ENCODE measurements around the gene HAUS3. TPM values are rescaled to one million over a fixed set of nuclear protein-coding genes. Genes with fewer than 3 reads are reported as not detected.
A peak's percentile ranks its signal among the peaks of the same experiment; 100 is the strongest.

Gene HAUS3
- total and polyA plus RNA-seq, 2 of the 8 experiments (the other 6 are each of a cell fraction or from before 2014, with no cell fraction given) = 3.2 to 14.8 TPM

DNA sequence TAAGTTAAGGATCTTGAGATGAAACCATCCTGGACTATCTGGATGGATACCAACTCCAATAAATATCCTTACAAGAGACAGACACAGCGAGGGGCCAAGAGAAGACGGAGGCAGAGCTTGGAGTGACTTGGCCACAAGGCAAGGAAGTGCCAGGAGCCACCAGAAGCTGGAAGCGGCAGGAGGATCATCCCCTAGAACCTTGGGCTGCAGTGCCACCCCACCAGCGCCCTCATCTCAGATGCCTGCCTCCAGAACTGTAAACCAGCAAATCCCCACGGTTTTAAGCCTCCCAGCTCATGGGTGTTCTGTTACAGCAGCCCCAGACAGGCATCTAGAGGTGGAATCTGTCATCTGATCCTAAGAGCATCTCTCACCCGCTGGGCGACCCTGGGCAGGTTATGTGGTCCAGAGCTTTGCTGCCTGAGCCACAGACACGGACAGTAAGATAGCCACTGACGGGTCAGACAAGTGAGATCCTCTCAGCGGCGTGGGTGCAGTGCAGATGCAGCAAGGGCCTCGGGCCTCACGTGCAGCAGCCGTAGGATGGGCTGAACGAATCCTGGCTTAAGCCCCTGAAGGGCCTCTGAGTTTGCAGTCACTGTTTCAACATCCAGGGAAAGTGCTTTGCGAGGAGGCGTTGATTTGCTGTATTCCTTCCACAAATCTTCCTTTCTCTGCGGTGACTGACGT is 45.1 kb upstream of the HAUS3 start:
- H3K23me2 ChIP-seq (ENCODE audit: low read depth, low read length) = peaks cover 7% of the 10 kb centered on the region; the same call in 1 of the 2 replicates
- H4K20me1 ChIP-seq (replicated peaks in 1 of 2; ENCODE audit: control insufficient read depth in 1 of 2, insufficient read depth in 2 of 2, low read length in 2 of 2) = peaks cover 0 to 6% of the 10 kb centered on the region in 2 experiments
- peak overlapping the region; percentile 72 for H4K8ac ChIP-seq (ENCODE audit: extremely low read depth, insufficient read depth, low read length)
- no peak overlapping the region for H3K18ac ChIP-seq (ENCODE audit: extremely low read depth, low read length)
- no peaks in the 10 kb centered on the region for H3K79me1 ChIP-seq (ENCODE audit: low read depth, low read length)
- H2BK15ac ChIP-seq (ENCODE audit: low read length) = no peak overlapping the region
- 76% methylated on average over 19 of the region's 19 CpGs; no CpG with 5 or more reads in 1 of the 2 experiments for WGBS, 2 experiments (ENCODE audit: extremely low coverage in 1 of 2, insufficient coverage in 1 of 2, insufficient read length in 1 of 2, insufficient replicate concordance in 2 of 2, low coverage in 1 of 2, low lambda C conversion rate in 2 of 2, missing lambda C conversion rate in 1 of 2)
- no peak overlapping the region for H3K27ac ChIP-seq (ENCODE audit: low read depth, low read length)
- H3K56ac ChIP-seq (replicated peaks; ENCODE audit: insufficient read length, low read depth, low read length) = no peak overlapping the region
- no peak for DNase-seq (ENCODE audit: low read depth in 1 of 2, low spot score in 2 of 2)
- H4K5ac ChIP-seq (ENCODE audit: insufficient read length, low read depth, low read length) = no peak overlapping the region
- FAIRE-seq = no peak
- H2BK5ac ChIP-seq (ENCODE audit: low read depth, low read length) = no peak overlapping the region
- no peak overlapping the region for H2AK5ac ChIP-seq (ENCODE audit: low read depth, low read length)
- H3K14ac ChIP-seq (ENCODE audit: insufficient read length) = no peak overlapping the region
- H3K4ac ChIP-seq (replicated peaks; ENCODE audit: insufficient read length, low read depth, low read length) = no peak overlapping the region
- H2BK12ac ChIP-seq (ENCODE audit: low read depth, low read length) = no peak overlapping the region
- H4K91ac ChIP-seq (replicated peaks; ENCODE audit: insufficient read length, low read length) = no peak overlapping the region
- H3K36me3 ChIP-seq (ENCODE audit: control insufficient read depth in 2 of 4, insufficient read depth in 4 of 4, low read length in 3 of 4) = no peaks in the 10 kb centered on the region
- no peak overlapping the region for H3K23ac ChIP-seq (ENCODE audit: insufficient read length)
- H3K9ac ChIP-seq (replicated peaks in 1 of 4; ENCODE audit: extremely low read depth in 1 of 4, low read depth in 3 of 4, low read length in 3 of 4) = no peak overlapping the region; a peak in 1 of 7 replicates
- no peaks in the 10 kb centered on the region for H3K79me2 ChIP-seq (ENCODE audit: control insufficient read depth in 1 of 2, insufficient read depth in 2 of 2, low read length in 2 of 2)
- CTCF ChIA-PET (ENCODE audit: partially characterized antibody) = interaction anchor here (0.6 to 1.0 kb wide), 3 partner anchors 157 to 229 kb away, joined by 3 read pairs; no protein-coding TSS in a partner anchor
- H2BK120ac ChIP-seq (replicated peaks; ENCODE audit: low read depth, low read length) = no peak overlapping the region
- POLR2A ChIA-PET (ENCODE audit: partially characterized antibody) = no interaction called here
- peaks cover 0 to 8% (median 0%) of the 10 kb centered on the region in 4 experiments; a peak in 2 of 7 replicates for H3K4me1 ChIP-seq (replicated peaks in 1 of 4; ENCODE audit: control insufficient read depth in 3 of 4, insufficient read depth in 4 of 4, low read length in 3 of 4)
- no peak overlapping the region for H3K4me3 ChIP-seq (ENCODE audit: extremely low read depth in 1 of 4, insufficient read depth in 2 of 4, low read depth in 3 of 4, low read length in 4 of 4)
- H3K4me2 ChIP-seq (ENCODE audit: insufficient read depth in 1 of 2, low read depth in 2 of 2, low read length in 2 of 2) = no peak overlapping the region; a peak in 1 of 4 replicates
- no peak overlapping the region for H2AFZ ChIP-seq (ENCODE audit: low read length)
- H3K9me3 ChIP-seq (ENCODE audit: insufficient read depth in 2 of 2, low read depth in 1 of 2, low read length in 1 of 2) = no peaks in the 10 kb centered on the region
- H2BK20ac ChIP-seq (ENCODE audit: low read length) = no peak overlapping the region
- H3K27me3 ChIP-seq (replicated peaks in 1 of 4; ENCODE audit: control insufficient read depth in 3 of 4, extremely low read depth in 1 of 4, insufficient read depth in 3 of 4, low read length in 3 of 4) = no peaks in the 10 kb centered on the region
- TF ChIP-seq, protein P1, sequence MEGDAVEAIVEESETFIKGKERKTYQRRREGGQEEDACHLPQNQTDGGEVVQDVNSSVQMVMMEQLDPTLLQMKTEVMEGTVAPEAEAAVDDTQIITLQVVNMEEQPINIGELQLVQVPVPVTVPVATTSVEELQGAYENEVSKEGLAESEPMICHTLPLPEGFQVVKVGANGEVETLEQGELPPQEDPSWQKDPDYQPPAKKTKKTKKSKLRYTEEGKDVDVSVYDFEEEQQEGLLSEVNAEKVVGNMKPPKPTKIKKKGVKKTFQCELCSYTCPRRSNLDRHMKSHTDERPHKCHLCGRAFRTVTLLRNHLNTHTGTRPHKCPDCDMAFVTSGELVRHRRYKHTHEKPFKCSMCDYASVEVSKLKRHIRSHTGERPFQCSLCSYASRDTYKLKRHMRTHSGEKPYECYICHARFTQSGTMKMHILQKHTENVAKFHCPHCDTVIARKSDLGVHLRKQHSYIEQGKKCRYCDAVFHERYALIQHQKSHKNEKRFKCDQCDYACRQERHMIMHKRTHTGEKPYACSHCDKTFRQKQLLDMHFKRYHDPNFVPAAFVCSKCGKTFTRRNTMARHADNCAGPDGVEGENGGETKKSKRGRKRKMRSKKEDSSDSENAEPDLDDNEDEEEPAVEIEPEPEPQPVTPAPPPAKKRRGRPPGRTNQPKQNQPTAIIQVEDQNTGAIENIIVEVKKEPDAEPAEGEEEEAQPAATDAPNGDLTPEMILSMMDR (IDR thresholded peaks at IDR 0.05; ENCODE audit: control extremely low read depth in 1 of 3, insufficient read depth in 1 of 3, low read depth in 1 of 3, low read length in 3 of 3) = no peak
- TF ChIP-seq NANOG (IDR thresholded peaks at IDR 0.05; ENCODE audit: insufficient read depth, low read depth, low read length, poor library complexity, severe bottlenecking) = no peak
- no peak for TF ChIP-seq CREB1 (IDR thresholded peaks at IDR 0.05)
- TF ChIP-seq, protein P2, sequence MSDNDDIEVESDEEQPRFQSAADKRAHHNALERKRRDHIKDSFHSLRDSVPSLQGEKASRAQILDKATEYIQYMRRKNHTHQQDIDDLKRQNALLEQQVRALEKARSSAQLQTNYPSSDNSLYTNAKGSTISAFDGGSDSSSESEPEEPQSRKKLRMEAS (IDR thresholded peaks at IDR 0.05) = no peak
- TF ChIP-seq MAFK (IDR thresholded peaks at IDR 0.05; ENCODE audit: low read depth, low read length) = no peak
- no peak for TF ChIP-seq RNF2 (IDR thresholded peaks at IDR 0.05; ENCODE audit: borderline replicate concordance, low read depth, low read length, missing control alignments, poor library complexity, severe bottlenecking)
- no peak for TF ChIP-seq KDM1A (IDR thresholded peaks at IDR 0.05; ENCODE audit: borderline replicate concordance, low read length)
- no peak for TF ChIP-seq SP4 (IDR thresholded peaks at IDR 0.05; ENCODE audit: low read length)
- TF ChIP-seq POLR2AphosphoS5 (IDR thresholded peaks at IDR 0.05; ENCODE audit: low read depth, low read length) = no peak
- TF ChIP-seq POU5F1 (IDR thresholded peaks at IDR 0.05; ENCODE audit: low read depth, low read length) = no peak
